SU-DHL-6 (cell line): Measurements from ENCODE around the gene CCDC183.
A peak's percentile ranks its signal among the peaks of the same experiment; 100 is the strongest.
"Not testable (repeated sequence)": the region's sequence is repeated elsewhere in the genome, so short reads cannot be mapped to it uniquely, and the experiment has no call there.

Source experiments
- H2AFZ ChIP-seq: fragments of 200-600 bp; sonication (generic); 2 replicates; pipeline ENCODE4 v1.6.1; 2014; ENCODE audit warnings: low read depth, mild to moderate bottlenecking, moderate library complexity, mixed read lengths, antibody characterized with exemption, low read length; ENCODE audit not compliant: severe bottlenecking
- H3F3A ChIP-seq: fragments of 200-600 bp; shearing (Covaris generic); 2 replicates; pipeline ENCODE4 v1.6.0; 2016; ENCODE audit warnings: antibody characterized with exemption, mild to moderate bottlenecking; ENCODE audit not compliant: insufficient read depth
- H3K27ac ChIP-seq: fragments of 200-600 bp; sonication (generic); 2 replicates; pipeline ENCODE4 v1.5.1; 2016; ENCODE audit warnings: low read depth, mild to moderate bottlenecking, low read length, moderate library complexity, mixed read lengths
- H3K27me3 ChIP-seq: fragments of 200-600 bp; sonication (generic), shearing (Covaris generic); 2 replicates; pipeline ENCODE4 v1.6.0; 2014; ENCODE audit warnings: mild to moderate bottlenecking, low read length
- H3K36me3 ChIP-seq: fragments of 200-600 bp; sonication (generic); 2 replicates; pipeline ENCODE4 v1.6.1; 2014; ENCODE audit warnings: mild to moderate bottlenecking, low read length, mixed read lengths
- H3K4me2 ChIP-seq: fragments of 300-600, 200-600 bp; shearing (Covaris generic), sonication (generic); 2 replicates; pipeline ENCODE4 v1.6.0; 2014; ENCODE audit warnings: low read length, low read depth, mild to moderate bottlenecking; ENCODE audit not compliant: poor library complexity, severe bottlenecking
- H3K4me3 ChIP-seq: fragments of 200-600 bp; sonication (generic); 2 replicates; pipeline ENCODE4 v1.5.1; 2014; ENCODE audit warnings: antibody characterized with exemption, low read length, mild to moderate bottlenecking, mixed read lengths; ENCODE audit not compliant: insufficient read depth, poor library complexity, severe bottlenecking
- H3K79me2 ChIP-seq: fragments of 200-600 bp; sonication (generic); 2 replicates; pipeline ENCODE4 v1.6.1; 2014; ENCODE audit warnings: mild to moderate bottlenecking, low read length, moderate library complexity; ENCODE audit not compliant: insufficient read depth
- H3K9ac ChIP-seq: fragments of 200-600 bp; sonication (generic); 2 replicates; pipeline ENCODE4 v1.7.0; 2014; ENCODE audit warnings: mild to moderate bottlenecking, low read length
- H3K9me2 ChIP-seq: fragments of 200-600 bp; sonication (generic); replicated peaks from 2 replicates; pipeline ENCODE4 v1.6.1; 2014; ENCODE audit warnings: low read length; ENCODE audit not compliant: insufficient read depth
- H3K9me3 ChIP-seq: fragments of 200-600 bp; sonication (generic); 2 replicates; pipeline ENCODE4 v1.6.1; 2014; ENCODE audit warnings: low read length, mixed read lengths; ENCODE audit not compliant: insufficient read depth
- H4K20me1 ChIP-seq: fragments of 200-600 bp; sonication (generic); 2 replicates; pipeline ENCODE4 v1.6.1; 2014; ENCODE audit warnings: low read depth, mild to moderate bottlenecking, antibody characterized with exemption, low read length, moderate library complexity, mixed read lengths
- CTCF ChIP-seq: fragments of 200-600 bp; sonication (generic); IDR thresholded peaks from one replicate; pipeline ENCODE4 v1.5.1; 2017; ENCODE audit warnings: antibody characterized with exemption, mild to moderate bottlenecking, low read length, moderate library complexity; ENCODE audit not compliant: insufficient read depth, poor library complexity, severe bottlenecking
- EZH2phosphoT487 ChIP-seq: fragments of 200-600 bp; sonication (generic), shearing (Covaris generic); conservative IDR thresholded peaks from 2 replicates; pipeline ENCODE4 v1.6.1; 2018; ENCODE audit warnings: mild to moderate bottlenecking, antibody characterized with exemption, low read length, moderate library complexity, mixed read lengths

The CCDC183 gene

GRCh38 chr9:136786451-136786850, 9.7 kb upstream of the CCDC183 start:
- no peak overlapping the region for H2AFZ ChIP-seq
- no peaks in the 10 kb centered on the region for H3K79me2 ChIP-seq
- no peak overlapping the region for H3K4me2 ChIP-seq
- no peaks in the 10 kb centered on the region for H3K9me3 ChIP-seq
- H3K27me3 ChIP-seq = no peaks in the 10 kb centered on the region
- no peaks in the 10 kb centered on the region for H3K36me3 ChIP-seq
- no peak overlapping the region for H3K9ac ChIP-seq
- H3F3A ChIP-seq = peaks cover 6% of the 10 kb centered on the region; the same call in 1 of the 2 replicates
- no peaks in the 10 kb centered on the region for H4K20me1 ChIP-seq
- H3K4me3 ChIP-seq = no peak overlapping the region
- no peak for TF ChIP-seq EZH2phosphoT487
- no peak for TF ChIP-seq CTCF
- no peaks in the 10 kb centered on the region for H3K9me2 ChIP-seq
- H3K27ac ChIP-seq = no peak overlapping the region

DNA sequence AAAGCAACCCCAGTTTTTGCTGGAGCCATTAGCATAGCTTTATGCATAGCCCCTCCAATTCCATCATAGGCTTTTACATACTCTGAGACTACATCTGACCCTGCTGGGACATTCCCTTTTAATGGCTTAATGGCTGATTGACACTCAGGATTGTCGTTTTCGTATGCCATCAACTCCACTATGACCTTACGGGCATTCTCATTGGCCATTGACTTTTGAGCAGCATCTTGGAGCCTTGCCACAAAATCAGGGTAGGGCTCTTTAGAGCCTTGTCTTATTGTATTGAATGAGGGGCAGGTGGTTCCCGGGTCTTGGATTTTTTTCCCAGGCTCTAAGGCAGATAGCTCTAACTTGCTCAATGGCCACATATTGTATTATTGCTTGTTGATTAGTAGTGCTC, 9.2 kb upstream of the CCDC183 start:
- H3F3A ChIP-seq, H4K20me1 ChIP-seq, H3K36me3 ChIP-seq, H3K9ac ChIP-seq, H3K9me2 ChIP-seq, H3K79me2 ChIP-seq, H3K27ac ChIP-seq, H3K9me3 ChIP-seq, H3K4me3 ChIP-seq, H2AFZ ChIP-seq, H3K27me3 ChIP-seq, H3K4me2 ChIP-seq: not testable (repeated sequence)

GRCh38 chr9:136787690-136788400, 8.3 kb upstream of the CCDC183 start:
- Histone ChIP-seq H3K4me3 (no peak overlapping the region), H2AFZ (no peak overlapping the region), H3K79me2 (no peaks in the 10 kb centered on the region), H3K36me3 (no peaks in the 10 kb centered on the region), H3K27me3 (no peaks in the 10 kb centered on the region), H3K4me2 (no peak overlapping the region), H3K27ac (no peak overlapping the region), H3K9ac (no peak overlapping the region), H3K9me2 (no peaks in the 10 kb centered on the region), H4K20me1 (no peaks in the 10 kb centered on the region), H3K9me3 (no peaks in the 10 kb centered on the region), H3F3A (peaks cover 6% of the 10 kb centered on the region; the same call in 1 of the 2 replicates)
- TF ChIP-seq EZH2phosphoT487 (no peak), CTCF (peak; percentile 67)

- not testable (repeated sequence) for H3K27me3 ChIP-seq, H3K36me3 ChIP-seq, H2AFZ ChIP-seq, H3K9ac ChIP-seq, H4K20me1 ChIP-seq, H3K79me2 ChIP-seq, H3K9me3 ChIP-seq, H3F3A ChIP-seq, H3K4me2 ChIP-seq, H3K9me2 ChIP-seq, H3K27ac ChIP-seq, H3K4me3 ChIP-seq
Observed at GRCh38 chr9:136788644-136789522, 7.3 kb upstream of the CCDC183 start.
